Suprapubic skin (tissue), 3 donors: ENCODE data around the gene MAPK12.
A peak's percentile ranks its signal among the peaks of the same experiment; 100 is the strongest.

Experiments used
- CTCF ChIP-seq, 2 donors: fragments of 200-600 bp in 1 of 2; fragments of 450-650 bp in 1 of 2; sonication (generic) in 1 of 2; IDR thresholded peaks; one replicate each; pipeline ENCODE4 v1.5.1; 2016 to 2019; ENCODE audit warnings: antibody characterized with exemption in 2 of 2, mild to moderate bottlenecking in 1 of 2, moderate library complexity in 1 of 2
- POLR2A ChIP-seq, 2 donors: fragments of 450-650 bp; IDR thresholded peaks; one replicate each; pipeline ENCODE4 v1.6.1; 2017; ENCODE audit warnings: antibody characterized with exemption in 2 of 2, mild to moderate bottlenecking in 2 of 2, moderate library complexity in 2 of 2

GRCh38 chr22:50267591-50268390, 6.3 kb upstream of the MAPK12 start:
- TF ChIP-seq CTCF (IDR thresholded peaks at IDR 0.05) (peak in 1 of 2 donors; percentile 41), POLR2A (IDR thresholded peaks at IDR 0.05) (no peak)
